Measurements from ENCODE around the gene RPL13A. TPM values are rescaled to one million over a fixed set of nuclear protein-coding genes. Genes with fewer than 3 reads are reported as not detected.

Gene RPL13A
- total and polyA plus RNA-seq, 12 donors: 1,171 to 2,740 (median 1,355) TPM

DNA sequence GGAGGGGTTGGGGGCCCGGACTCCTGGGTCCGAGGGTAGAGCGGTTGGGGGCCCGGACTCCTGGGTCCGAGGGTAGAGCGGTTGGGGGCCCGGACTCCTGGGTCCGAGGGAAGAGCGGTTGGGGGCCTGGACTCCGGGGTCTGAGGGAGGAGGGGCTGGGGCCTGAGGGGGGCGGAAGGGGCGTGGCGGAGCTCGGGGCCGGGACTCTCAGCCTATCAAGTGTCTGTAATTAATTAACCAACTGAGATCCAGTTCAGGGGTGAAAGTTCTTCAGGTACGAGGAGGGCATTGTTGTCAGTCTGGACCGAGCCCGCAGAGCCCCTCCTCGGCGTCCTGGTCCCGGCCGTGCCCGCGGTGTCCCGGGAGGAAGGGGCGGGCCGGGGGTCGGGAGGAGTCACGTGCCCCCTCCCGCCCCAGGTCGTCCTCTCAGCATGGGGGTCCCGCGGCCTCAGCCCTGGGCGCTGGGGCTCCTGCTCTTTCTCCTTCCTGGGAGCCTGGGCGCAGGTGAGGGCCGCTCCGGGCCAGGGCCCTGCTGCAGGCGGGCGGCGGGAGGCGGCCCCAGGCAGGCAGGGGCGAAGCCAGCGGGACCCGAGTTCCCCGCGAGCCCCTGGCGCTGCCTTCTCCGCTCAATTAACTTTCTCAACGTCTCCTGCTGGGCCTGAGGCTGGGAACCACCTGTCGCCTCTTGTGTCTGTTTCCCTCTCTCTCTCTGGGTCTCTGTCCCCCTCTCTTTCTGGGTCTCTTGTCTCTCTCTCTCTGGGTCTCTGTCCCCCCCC lies 25.8 kb downstream of the RPL13A start:
- ATAC-seq: peak; percentile 73 to 87 (median 82)
- TF ChIP-seq, protein P1, sequence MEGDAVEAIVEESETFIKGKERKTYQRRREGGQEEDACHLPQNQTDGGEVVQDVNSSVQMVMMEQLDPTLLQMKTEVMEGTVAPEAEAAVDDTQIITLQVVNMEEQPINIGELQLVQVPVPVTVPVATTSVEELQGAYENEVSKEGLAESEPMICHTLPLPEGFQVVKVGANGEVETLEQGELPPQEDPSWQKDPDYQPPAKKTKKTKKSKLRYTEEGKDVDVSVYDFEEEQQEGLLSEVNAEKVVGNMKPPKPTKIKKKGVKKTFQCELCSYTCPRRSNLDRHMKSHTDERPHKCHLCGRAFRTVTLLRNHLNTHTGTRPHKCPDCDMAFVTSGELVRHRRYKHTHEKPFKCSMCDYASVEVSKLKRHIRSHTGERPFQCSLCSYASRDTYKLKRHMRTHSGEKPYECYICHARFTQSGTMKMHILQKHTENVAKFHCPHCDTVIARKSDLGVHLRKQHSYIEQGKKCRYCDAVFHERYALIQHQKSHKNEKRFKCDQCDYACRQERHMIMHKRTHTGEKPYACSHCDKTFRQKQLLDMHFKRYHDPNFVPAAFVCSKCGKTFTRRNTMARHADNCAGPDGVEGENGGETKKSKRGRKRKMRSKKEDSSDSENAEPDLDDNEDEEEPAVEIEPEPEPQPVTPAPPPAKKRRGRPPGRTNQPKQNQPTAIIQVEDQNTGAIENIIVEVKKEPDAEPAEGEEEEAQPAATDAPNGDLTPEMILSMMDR (IDR thresholded peaks at IDR 0.05): no peak
- Histone ChIP-seq H3K27me3 (no peaks in the 10 kb centered on the region), H3K9me3 (no peaks in the 10 kb centered on the region), H3K4me3 (peak overlapping the region; percentile 60 to 95 (median 82)), H3K4me1 (peaks cover 5 to 54% (median 35%) of the 10 kb centered on the region in 9 donors), H3K27ac (peak overlapping the region; percentile 67 to 93 (median 90)), H3K36me3 (peaks cover 0 to 22% (median 0%) of the 10 kb centered on the region in 9 donors)
- 1% methylated on average over 46 to 50 of the region's 50 CpGs for WGBS, 2 donors
- DNase-seq: peak; percentile 66 to 70
- intact Hi-C loops (cut with DNase I): loop anchor here in 1 of 10 donors (10.0 kb wide), 1 partner anchor 352 kb away; the partner anchor contains the start of gene PNKP

DNA sequence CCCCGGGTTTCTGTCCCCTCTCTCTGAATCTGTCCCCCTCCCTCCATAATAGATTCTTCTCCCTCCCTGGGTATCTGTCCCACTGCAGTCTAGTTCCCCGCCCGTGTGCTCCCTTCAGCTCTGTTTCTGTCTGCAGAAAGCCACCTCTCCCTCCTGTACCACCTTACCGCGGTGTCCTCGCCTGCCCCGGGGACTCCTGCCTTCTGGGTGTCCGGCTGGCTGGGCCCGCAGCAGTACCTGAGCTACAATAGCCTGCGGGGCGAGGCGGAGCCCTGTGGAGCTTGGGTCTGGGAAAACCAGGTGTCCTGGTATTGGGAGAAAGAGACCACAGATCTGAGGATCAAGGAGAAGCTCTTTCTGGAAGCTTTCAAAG lies 26.3 kb downstream of the RPL13A start:
- DNase-seq (no peak), ATAC-seq (peak in 1 of 8 donors; percentile 32)
- Histone ChIP-seq H3K4me3 (peak overlapping the region; percentile 60 to 95 (median 82)), H3K4me1 (peaks cover 5 to 54% (median 35%) of the 10 kb centered on the region in 9 donors), H3K27ac (peak overlapping the region in 8 of 10 donors; percentile 88 to 93 (median 91)), H3K36me3 (peaks cover 0 to 26% (median 0%) of the 10 kb centered on the region in 9 donors), H3K27me3 (no peaks in the 10 kb centered on the region), H3K9me3 (no peaks in the 10 kb centered on the region)
- WGBS, 2 donors: 39 to 40% methylated on average over 12 of the region's 12 CpGs
- intact Hi-C loops (cut with DNase I): loop anchor here in 1 of 10 donors (10.0 kb wide), 1 partner anchor 351 kb away; the partner anchor contains the start of gene PNKP
- TF ChIP-seq, protein P1 (IDR thresholded peaks at IDR 0.05): no peak

DNA sequence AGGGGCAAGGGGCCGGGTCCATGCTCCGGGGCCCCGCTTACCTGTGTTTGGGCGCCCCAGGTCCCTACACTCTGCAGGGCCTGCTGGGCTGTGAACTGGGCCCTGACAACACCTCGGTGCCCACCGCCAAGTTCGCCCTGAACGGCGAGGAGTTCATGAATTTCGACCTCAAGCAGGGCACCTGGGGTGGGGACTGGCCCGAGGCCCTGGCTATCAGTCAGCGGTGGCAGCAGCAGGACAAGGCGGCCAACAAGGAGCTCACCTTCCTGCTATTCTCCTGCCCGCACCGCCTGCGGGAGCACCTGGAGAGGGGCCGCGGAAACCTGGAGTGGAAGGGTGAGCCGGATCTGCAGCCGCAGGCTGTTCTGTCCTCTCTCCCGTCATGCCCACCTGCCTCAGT lies 26.7 kb downstream of the RPL13A start:
- peak overlapping the region in 7 of 10 donors; percentile 80 to 95 (median 85) for H3K4me3 ChIP-seq
- intact Hi-C loops (cut with DNase I): loop anchor here in 1 of 10 donors (10.0 kb wide), 1 partner anchor 351 kb away; the partner anchor contains the start of gene PNKP

DNA sequence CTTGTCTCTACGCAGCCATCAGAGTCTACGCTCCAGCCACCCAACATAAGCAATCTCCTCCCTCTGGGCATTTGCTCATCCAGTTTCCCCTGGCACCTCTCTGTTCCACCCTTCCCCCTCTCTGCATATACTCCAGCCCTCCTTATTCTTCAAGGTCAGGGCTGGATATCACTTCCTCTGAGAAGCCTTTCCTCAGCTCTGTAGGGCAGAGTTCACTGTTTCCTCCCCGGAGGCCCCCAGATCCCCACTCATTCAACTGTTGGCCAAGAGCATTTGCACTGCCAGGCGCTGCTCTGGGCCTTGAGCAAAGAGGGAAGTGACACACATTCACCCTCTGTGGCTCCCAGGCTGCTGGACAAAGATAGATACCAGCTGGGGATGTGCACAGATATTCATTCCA lies 28.4 kb downstream of the RPL13A start:
- TF ChIP-seq, protein P1 (IDR thresholded peaks at IDR 0.05): no peak
- peak overlapping the region in 5 of 10 donors; percentile 10 to 76 (median 21) for H3K27ac ChIP-seq
- peak in 1 of 2 donors; percentile 40 for DNase-seq
- WGBS, 2 donors: 57 to 59% methylated on average over 4 of the region's 4 CpGs
- H3K4me3 ChIP-seq: peak overlapping the region in 1 of 10 donors; percentile 87
- H3K36me3 ChIP-seq: peaks cover 0 to 43% (median 0%) of the 10 kb centered on the region in 9 donors
- intact Hi-C loops (cut with DNase I): loop anchor here in 1 of 10 donors (10.0 kb wide), 1 partner anchor 349 kb away; the partner anchor contains the start of gene PNKP
- H3K9me3 ChIP-seq: no peaks in the 10 kb centered on the region
- H3K4me1 ChIP-seq: peaks cover 5 to 54% (median 35%) of the 10 kb centered on the region in 9 donors
- no peaks in the 10 kb centered on the region for H3K27me3 ChIP-seq
- peak in 6 of 8 donors; percentile 11 to 61 (median 24) for ATAC-seq

More for the DNA sequence above, 26.7 kb downstream of the RPL13A start:
- Histone ChIP-seq H3K27ac (peak overlapping the region in 6 of 10 donors; percentile 88 to 93 (median 92)), H3K36me3 (peaks cover 0 to 29% (median 0%) of the 10 kb centered on the region in 9 donors), H3K27me3 (no peaks in the 10 kb centered on the region), H3K4me1 (peaks cover 5 to 54% (median 35%) of the 10 kb centered on the region in 9 donors), H3K9me3 (no peaks in the 10 kb centered on the region)
- 84 to 91% methylated on average over 21 of the region's 21 CpGs for WGBS, 2 donors
- DNase-seq (no peak), ATAC-seq (no peak)
- TF ChIP-seq, protein P1 (IDR thresholded peaks at IDR 0.05): no peak
